ENCODE data around the gene TULP4. TPM values are rescaled to one million over a fixed set of nuclear protein-coding genes. Genes with fewer than 3 reads are reported as not detected.

Gene TULP4
- total RNA-seq, 1 donor from 2014 or later: 252 TPM

DNA sequence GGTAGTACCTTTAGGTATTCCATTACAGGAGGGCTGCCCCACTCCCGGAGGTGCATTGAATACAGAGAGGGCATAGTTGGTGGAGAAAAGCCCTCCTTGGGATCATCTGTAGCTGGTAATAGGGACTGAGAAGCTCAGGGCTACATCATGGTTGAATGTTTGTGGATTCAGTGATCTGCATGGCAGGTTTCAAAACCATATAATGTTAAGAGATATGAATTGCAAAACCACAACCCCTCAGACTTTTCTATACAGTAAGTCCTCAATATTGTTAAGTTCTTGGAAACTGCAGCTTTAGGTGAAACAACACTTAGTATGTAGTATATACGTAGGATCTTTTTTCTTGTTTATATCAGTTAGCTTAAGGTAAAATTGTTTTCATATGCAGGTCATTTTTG, 11.3 kb downstream of the TULP4 start:
- Mint-ChIP-seq H3K27me3 (ENCODE audit: insufficient read depth, low read depth) (no peaks in the 10 kb centered on the region), H3K4me3 (no peak overlapping the region)

DNA sequence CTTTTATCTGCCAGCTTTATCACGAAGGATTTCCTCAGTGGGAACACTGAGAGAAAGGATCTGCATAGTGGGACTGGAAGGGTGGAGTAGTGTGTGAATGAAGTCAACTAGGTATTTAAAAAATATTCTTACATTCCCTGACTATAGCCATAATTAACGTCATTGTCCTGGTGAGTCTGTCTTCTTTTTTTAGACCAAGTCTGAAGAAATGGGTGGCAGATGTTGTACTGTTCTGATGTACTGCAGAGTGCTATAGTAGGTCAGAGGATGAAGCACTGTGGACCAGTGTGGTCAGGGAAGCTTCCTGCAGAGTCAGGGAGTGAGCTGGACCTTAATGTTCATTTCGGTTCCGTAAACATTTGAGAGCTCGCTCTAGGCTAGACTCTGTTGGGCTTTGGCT, 11.9 kb downstream of the TULP4 start:
- no peaks in the 10 kb centered on the region for H3K27me3 Mint-ChIP-seq (ENCODE audit: insufficient read depth, low read depth)
- no peaks in the 10 kb centered on the region for H3K9me3 ChIP-seq (ENCODE audit: low read depth)
- H3K27ac ChIP-seq: no peak overlapping the region
- H3K4me1 Mint-ChIP-seq: peaks cover 3% of the 10 kb centered on the region
- no peak overlapping the region for H3K9ac ChIP-seq
- peaks cover 7% of the 10 kb centered on the region for H4K20me1 ChIP-seq (ENCODE audit: low read depth)
- no peak overlapping the region for H3K4me3 Mint-ChIP-seq
- TF ChIP-seq, protein P1, sequence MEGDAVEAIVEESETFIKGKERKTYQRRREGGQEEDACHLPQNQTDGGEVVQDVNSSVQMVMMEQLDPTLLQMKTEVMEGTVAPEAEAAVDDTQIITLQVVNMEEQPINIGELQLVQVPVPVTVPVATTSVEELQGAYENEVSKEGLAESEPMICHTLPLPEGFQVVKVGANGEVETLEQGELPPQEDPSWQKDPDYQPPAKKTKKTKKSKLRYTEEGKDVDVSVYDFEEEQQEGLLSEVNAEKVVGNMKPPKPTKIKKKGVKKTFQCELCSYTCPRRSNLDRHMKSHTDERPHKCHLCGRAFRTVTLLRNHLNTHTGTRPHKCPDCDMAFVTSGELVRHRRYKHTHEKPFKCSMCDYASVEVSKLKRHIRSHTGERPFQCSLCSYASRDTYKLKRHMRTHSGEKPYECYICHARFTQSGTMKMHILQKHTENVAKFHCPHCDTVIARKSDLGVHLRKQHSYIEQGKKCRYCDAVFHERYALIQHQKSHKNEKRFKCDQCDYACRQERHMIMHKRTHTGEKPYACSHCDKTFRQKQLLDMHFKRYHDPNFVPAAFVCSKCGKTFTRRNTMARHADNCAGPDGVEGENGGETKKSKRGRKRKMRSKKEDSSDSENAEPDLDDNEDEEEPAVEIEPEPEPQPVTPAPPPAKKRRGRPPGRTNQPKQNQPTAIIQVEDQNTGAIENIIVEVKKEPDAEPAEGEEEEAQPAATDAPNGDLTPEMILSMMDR (IDR thresholded peaks at IDR 0.05): no peak
- TF ChIP-seq EZH2 (IDR thresholded peaks at IDR 0.05) (no peak), EZH2phosphoT487 (IDR thresholded peaks at IDR 0.05) (no peak)
- no peak for DNase-seq (ENCODE audit: low spot score)
- peaks cover 40% of the 10 kb centered on the region for H3K36me3 Mint-ChIP-seq
- H3K4me2 ChIP-seq: no peak overlapping the region
- H3K4me1 ChIP-seq: peaks cover 16% of the 10 kb centered on the region
- H3K79me2 ChIP-seq (ENCODE audit: low read depth): peaks cover 95% of the 10 kb centered on the region
- H3K9me3 Mint-ChIP-seq: peaks cover 13% of the 10 kb centered on the region
- H3K27me3 ChIP-seq: no peaks in the 10 kb centered on the region
- H3K36me3 ChIP-seq: no peaks in the 10 kb centered on the region
- H3K4me3 ChIP-seq: no peak overlapping the region
- H3F3A ChIP-seq (ENCODE audit: low read depth): no peaks in the 10 kb centered on the region
- no peak overlapping the region for H3K27ac Mint-ChIP-seq
- no peak overlapping the region for H2AFZ ChIP-seq (replicated peaks)

More for the DNA sequence above, 11.3 kb downstream of the TULP4 start:
- DNase-seq (ENCODE audit: low spot score): no peak
- Histone ChIP-seq H3K36me3 (no peaks in the 10 kb centered on the region), H3K27ac (no peak overlapping the region), H2AFZ (replicated peaks) (no peak overlapping the region), H3K9ac (no peak overlapping the region), H3K79me2 (ENCODE audit: low read depth) (peaks cover 95% of the 10 kb centered on the region), H3K4me3 (no peak overlapping the region), H3K9me3 (ENCODE audit: low read depth) (no peaks in the 10 kb centered on the region), H3F3A (ENCODE audit: low read depth) (no peaks in the 10 kb centered on the region), H3K4me2 (no peak overlapping the region), H3K4me1 (peaks cover 16% of the 10 kb centered on the region), H4K20me1 (ENCODE audit: low read depth) (peaks cover 6% of the 10 kb centered on the region), H3K27me3 (no peaks in the 10 kb centered on the region)
- peaks cover 10% of the 10 kb centered on the region for H3K9me3 Mint-ChIP-seq
- no peak for TF ChIP-seq EZH2 (IDR thresholded peaks at IDR 0.05)
- TF ChIP-seq, protein P1 (IDR thresholded peaks at IDR 0.05): no peak
- no peak for TF ChIP-seq EZH2phosphoT487 (IDR thresholded peaks at IDR 0.05)
- peaks cover 42% of the 10 kb centered on the region for H3K36me3 Mint-ChIP-seq
- H3K27ac Mint-ChIP-seq: no peak overlapping the region
- peaks cover 3% of the 10 kb centered on the region for H3K4me1 Mint-ChIP-seq

DNA sequence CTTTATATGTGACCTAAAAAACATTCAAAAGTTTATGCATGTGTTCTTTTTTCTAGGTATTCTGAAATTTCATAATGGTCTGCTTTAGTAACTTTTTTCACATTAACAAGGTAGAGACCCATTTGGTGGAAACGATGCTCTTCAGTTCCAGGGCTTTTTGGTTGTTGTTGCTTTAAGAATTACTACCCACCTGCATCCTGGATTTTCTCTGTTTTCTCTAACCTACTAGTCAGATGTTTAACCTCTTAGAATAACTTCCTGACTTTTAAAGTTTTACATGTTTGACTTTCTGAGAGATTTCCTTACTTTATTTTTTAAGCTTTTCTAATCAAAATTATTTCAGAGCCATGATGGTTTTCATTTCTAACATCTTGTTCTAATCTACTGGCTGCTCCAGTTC, 14.9 kb downstream of the TULP4 start:
- Mint-ChIP-seq H3K4me3 (no peak overlapping the region), H3K4me1 (peaks cover 3% of the 10 kb centered on the region), H3K27ac (no peak overlapping the region), H3K9me3 (peaks cover 28% of the 10 kb centered on the region), H3K36me3 (peaks cover 40% of the 10 kb centered on the region), H3K27me3 (ENCODE audit: insufficient read depth, low read depth) (peaks cover 3% of the 10 kb centered on the region)
- TF ChIP-seq EZH2 (IDR thresholded peaks at IDR 0.05) (no peak), EZH2phosphoT487 (IDR thresholded peaks at IDR 0.05) (no peak)
- TF ChIP-seq, protein P1 (IDR thresholded peaks at IDR 0.05): no peak
- no peak for DNase-seq (ENCODE audit: low spot score)
- H3K4me2 ChIP-seq: no peak overlapping the region
- H3K9me3 ChIP-seq (ENCODE audit: low read depth): peaks cover 4% of the 10 kb centered on the region
- H3K27me3 ChIP-seq: no peaks in the 10 kb centered on the region
- H3F3A ChIP-seq (ENCODE audit: low read depth): no peaks in the 10 kb centered on the region
- no peak overlapping the region for H3K27ac ChIP-seq
- H3K4me1 ChIP-seq: peaks cover 16% of the 10 kb centered on the region
- H2AFZ ChIP-seq (replicated peaks): no peak overlapping the region
- no peaks in the 10 kb centered on the region for H3K36me3 ChIP-seq
- peaks cover 86% of the 10 kb centered on the region for H3K79me2 ChIP-seq (ENCODE audit: low read depth)
- H3K4me3 ChIP-seq: no peak overlapping the region
- H3K9ac ChIP-seq: no peak overlapping the region
- peaks cover 7% of the 10 kb centered on the region for H4K20me1 ChIP-seq (ENCODE audit: low read depth)

Measured in neural progenitor cell (in vitro differentiated cells).